Activated CD8-positive, alpha-beta memory T cell treated with anti-CD3 and anti-CD28 coated beads for 24 hours (primary cell): ENCODE data around the gene NOP9.
"Not testable (repeated sequence)": the region's sequence is repeated elsewhere in the genome, so short reads cannot be mapped to it uniquely, and the experiment has no call there.

ENCODE experiments used
- DNase-seq: peaks from one replicate; pipeline ENCODE4 v3.0.0-alpha.2; 2020

Gene NOP9

GRCh38 chr14:24330973-24331674 lies 31.5 kb downstream of the NOP9 start:
- DNase-seq, result peak; percentile 55

- DNase-seq, result peak; percentile 68
These were observed 32.1 kb downstream of the NOP9 start for GRCh38 chr14:24331731-24332267.

- DNase-seq, result peak; percentile 87
These were observed 32.8 kb downstream of the NOP9 start for GRCh38 chr14:24332268-24332993.

GRCh38 chr14:24334431-24335291 lies 35.0 kb downstream of the NOP9 start, which contains the start of gene ADCY4:
TSS of gene ADCY4 (minus strand) at chr14:24335071. CDS start at chr14:24334652, 419 bp downstream.
- DNase-seq, result peak; percentile 73

- no peak for DNase-seq
These were observed 36.0 kb downstream of the NOP9 start for GRCh38 chr14:24335461-24336171.

GRCh38 chr14:24337144-24337823 lies 37.6 kb downstream of the NOP9 start:
- DNase-seq, result no peak

GRCh38 chr14:24337824-24338175 lies 38.1 kb downstream of the NOP9 start:
- no peak for DNase-seq

- DNase-seq, result no peak
These were observed 39.2 kb downstream of the NOP9 start for GRCh38 chr14:24338843-24339242.

GRCh38 chr14:24339284-24340151 lies 39.9 kb downstream of the NOP9 start, which contains the start of gene RIPK3:
TSS of gene RIPK3 (minus strand) at chr14:24339991. CDS start at chr14:24339826, 165 bp downstream.
- DNase-seq, result peak; percentile 85

GRCh38 chr14:24340606-24341005 lies 41.0 kb downstream of the NOP9 start:
- DNase-seq, result no peak

GRCh38 chr14:24342889-24343288 lies 43.2 kb downstream of the NOP9 start:
- DNase-seq, result no peak

GRCh38 chr14:24343795-24344660 lies 44.4 kb downstream of the NOP9 start:
- no peak for DNase-seq

- no peak for DNase-seq
These were observed 47.5 kb downstream of the NOP9 start for GRCh38 chr14:24347134-24347533.

GRCh38 chr14:24348186-24348585 lies 48.5 kb downstream of the NOP9 start:
- DNase-seq, result no peak

GRCh38 chr14:24349742-24350141 lies 50.1 kb downstream of the NOP9 start:
- no peak for DNase-seq

- no peak for DNase-seq
These were observed 51.9 kb downstream of the NOP9 start for GRCh38 chr14:24351517-24351916.

- no peak for DNase-seq
These were observed 54.2 kb downstream of the NOP9 start for GRCh38 chr14:24353559-24354481.

GRCh38 chr14:24354482-24354825 lies 54.8 kb downstream of the NOP9 start:
- not testable (repeated sequence) for DNase-seq

GRCh38 chr14:24355009-24355408 lies 55.4 kb downstream of the NOP9 start:
- DNase-seq, result no peak
